Uterus (tissue), 2 donors: ENCODE measurements around the gene UXT.

ENCODE experiments used
- CTCF ChIP-seq, 4 experiments: fragments of 200-600 bp in 2 of 4; fragments of 450-650 bp in 2 of 4; sonication (generic) in 2 of 4; IDR thresholded peaks; one replicate each; pipeline ENCODE4 v1.5.1; 2016 to 2019; ENCODE audit warnings: antibody characterized with exemption in 4 of 4, mild to moderate bottlenecking in 2 of 4, moderate library complexity in 1 of 4
- POLR2A ChIP-seq, 2 donors: fragments of 450-650 bp; IDR thresholded peaks; one replicate each; pipeline ENCODE4 v1.6.1; 2016; ENCODE audit warnings: antibody characterized with exemption in 2 of 2, mild to moderate bottlenecking in 1 of 2, moderate library complexity in 1 of 2

- TF ChIP-seq CTCF (IDR thresholded peaks at IDR 0.05) (no peak), POLR2A (IDR thresholded peaks at IDR 0.05) (no peak)
These were observed 40.0 kb downstream of the UXT start for GRCh38 chrX:47618923-47619485.
